Measurements from ENCODE around the gene ATG9B. TPM values are rescaled to one million over a fixed set of nuclear protein-coding genes. Genes with fewer than 3 reads are reported as not detected.
A peak's percentile ranks its signal among the peaks of the same experiment; 100 is the strongest.

The ATG9B gene
- total and polyA plus RNA-seq, 2 of the 13 experiments (the other 11 are each of a cell fraction or from before 2014, with no cell fraction given) = 0.24 TPM; not detected in 1

GRCh38 chr7:151058781-151059366 lies 34.6 kb upstream of the ATG9B start (continued):
- TF ChIP-seq AKNA (CRISPR knock-in tag; IDR thresholded peaks at IDR 0.05; ENCODE audit: borderline replicate concordance) (no peak), MED13 (CRISPR knock-in tag; IDR thresholded peaks at IDR 0.05) (no peak), MEIS2 (CRISPR knock-in tag; IDR thresholded peaks at IDR 0.05) (no peak), POGZ (CRISPR knock-in tag; IDR thresholded peaks at IDR 0.05) (0 out of 2 replicates have a peak, but pooled peaks have one; percentile 19), RARG (CRISPR knock-in tag; IDR thresholded peaks at IDR 0.05; ENCODE audit: low read depth) (no peak), ZC3H13 (CRISPR knock-in tag; IDR thresholded peaks at IDR 0.05) (no peak), ZNF24 (IDR thresholded peaks at IDR 0.05) (no peak), ZNF512 (CRISPR knock-in tag; IDR thresholded peaks at IDR 0.05) (no peak), ZNF513 (CRISPR knock-in tag; conservative IDR thresholded peaks at IDR 0.05) (no peak)
- TF ChIP-seq, protein P1, sequence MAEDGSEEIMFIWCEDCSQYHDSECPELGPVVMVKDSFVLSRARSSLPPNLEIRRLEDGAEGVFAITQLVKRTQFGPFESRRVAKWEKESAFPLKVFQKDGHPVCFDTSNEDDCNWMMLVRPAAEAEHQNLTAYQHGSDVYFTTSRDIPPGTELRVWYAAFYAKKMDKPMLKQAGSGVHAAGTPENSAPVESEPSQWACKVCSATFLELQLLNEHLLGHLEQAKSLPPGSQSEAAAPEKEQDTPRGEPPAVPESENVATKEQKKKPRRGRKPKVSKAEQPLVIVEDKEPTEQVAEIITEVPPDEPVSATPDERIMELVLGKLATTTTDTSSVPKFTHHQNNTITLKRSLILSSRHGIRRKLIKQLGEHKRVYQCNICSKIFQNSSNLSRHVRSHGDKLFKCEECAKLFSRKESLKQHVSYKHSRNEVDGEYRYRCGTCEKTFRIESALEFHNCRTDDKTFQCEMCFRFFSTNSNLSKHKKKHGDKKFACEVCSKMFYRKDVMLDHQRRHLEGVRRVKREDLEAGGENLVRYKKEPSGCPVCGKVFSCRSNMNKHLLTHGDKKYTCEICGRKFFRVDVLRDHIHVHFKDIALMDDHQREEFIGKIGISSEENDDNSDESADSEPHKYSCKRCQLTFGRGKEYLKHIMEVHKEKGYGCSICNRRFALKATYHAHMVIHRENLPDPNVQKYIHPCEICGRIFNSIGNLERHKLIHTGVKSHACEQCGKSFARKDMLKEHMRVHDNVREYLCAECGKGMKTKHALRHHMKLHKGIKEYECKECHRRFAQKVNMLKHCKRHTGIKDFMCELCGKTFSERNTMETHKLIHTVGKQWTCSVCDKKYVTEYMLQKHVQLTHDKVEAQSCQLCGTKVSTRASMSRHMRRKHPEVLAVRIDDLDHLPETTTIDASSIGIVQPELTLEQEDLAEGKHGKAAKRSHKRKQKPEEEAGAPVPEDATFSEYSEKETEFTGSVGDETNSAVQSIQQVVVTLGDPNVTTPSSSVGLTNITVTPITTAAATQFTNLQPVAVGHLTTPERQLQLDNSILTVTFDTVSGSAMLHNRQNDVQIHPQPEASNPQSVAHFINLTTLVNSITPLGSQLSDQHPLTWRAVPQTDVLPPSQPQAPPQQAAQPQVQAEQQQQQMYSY (CRISPR knock-in tag; IDR thresholded peaks at IDR 0.05) = no peak
- TF ChIP-seq, protein P2, sequence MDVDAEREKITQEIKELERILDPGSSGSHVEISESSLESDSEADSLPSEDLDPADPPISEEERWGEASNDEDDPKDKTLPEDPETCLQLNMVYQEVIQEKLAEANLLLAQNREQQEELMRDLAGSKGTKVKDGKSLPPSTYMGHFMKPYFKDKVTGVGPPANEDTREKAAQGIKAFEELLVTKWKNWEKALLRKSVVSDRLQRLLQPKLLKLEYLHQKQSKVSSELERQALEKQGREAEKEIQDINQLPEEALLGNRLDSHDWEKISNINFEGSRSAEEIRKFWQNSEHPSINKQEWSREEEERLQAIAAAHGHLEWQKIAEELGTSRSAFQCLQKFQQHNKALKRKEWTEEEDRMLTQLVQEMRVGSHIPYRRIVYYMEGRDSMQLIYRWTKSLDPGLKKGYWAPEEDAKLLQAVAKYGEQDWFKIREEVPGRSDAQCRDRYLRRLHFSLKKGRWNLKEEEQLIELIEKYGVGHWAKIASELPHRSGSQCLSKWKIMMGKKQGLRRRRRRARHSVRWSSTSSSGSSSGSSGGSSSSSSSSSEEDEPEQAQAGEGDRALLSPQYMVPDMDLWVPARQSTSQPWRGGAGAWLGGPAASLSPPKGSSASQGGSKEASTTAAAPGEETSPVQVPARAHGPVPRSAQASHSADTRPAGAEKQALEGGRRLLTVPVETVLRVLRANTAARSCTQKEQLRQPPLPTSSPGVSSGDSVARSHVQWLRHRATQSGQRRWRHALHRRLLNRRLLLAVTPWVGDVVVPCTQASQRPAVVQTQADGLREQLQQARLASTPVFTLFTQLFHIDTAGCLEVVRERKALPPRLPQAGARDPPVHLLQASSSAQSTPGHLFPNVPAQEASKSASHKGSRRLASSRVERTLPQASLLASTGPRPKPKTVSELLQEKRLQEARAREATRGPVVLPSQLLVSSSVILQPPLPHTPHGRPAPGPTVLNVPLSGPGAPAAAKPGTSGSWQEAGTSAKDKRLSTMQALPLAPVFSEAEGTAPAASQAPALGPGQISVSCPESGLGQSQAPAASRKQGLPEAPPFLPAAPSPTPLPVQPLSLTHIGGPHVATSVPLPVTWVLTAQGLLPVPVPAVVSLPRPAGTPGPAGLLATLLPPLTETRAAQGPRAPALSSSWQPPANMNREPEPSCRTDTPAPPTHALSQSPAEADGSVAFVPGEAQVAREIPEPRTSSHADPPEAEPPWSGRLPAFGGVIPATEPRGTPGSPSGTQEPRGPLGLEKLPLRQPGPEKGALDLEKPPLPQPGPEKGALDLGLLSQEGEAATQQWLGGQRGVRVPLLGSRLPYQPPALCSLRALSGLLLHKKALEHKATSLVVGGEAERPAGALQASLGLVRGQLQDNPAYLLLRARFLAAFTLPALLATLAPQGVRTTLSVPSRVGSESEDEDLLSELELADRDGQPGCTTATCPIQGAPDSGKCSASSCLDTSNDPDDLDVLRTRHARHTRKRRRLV (CRISPR knock-in tag; IDR thresholded peaks at IDR 0.05) = no peak
